H1 (cell line): ENCODE data around the gene TNFRSF8. TPM values are rescaled to one million over a fixed set of nuclear protein-coding genes. Genes with fewer than 3 reads are reported as not detected.

ENCODE experiments used
- CTCF ChIA-PET: fragments of 300-600 bp; sonication (Branson Sonifier 250); formaldehyde crosslinking; loops from one replicate; lab custom pipeline; 2021; ENCODE audit not compliant: partially characterized antibody; lab: Charles Lee
- POLR2A ChIA-PET: fragments of 300-600 bp; sonication (Branson Sonifier 250); formaldehyde crosslinking; loops from one replicate; lab custom pipeline; 2021; ENCODE audit warnings: inconsistent platforms; ENCODE audit not compliant: partially characterized antibody; lab: Charles Lee
- DNase-seq, 2 experiments: peaks; one replicate each; pipeline versions ENCODE4 v3.0.0 to v3.0.0-alpha.2; 2010 to 2022; ENCODE audit warnings: low spot score in 2 of 2, low read depth in 1 of 2, mixed read lengths in 1 of 2
- FAIRE-seq: peaks from 2 replicates; lab custom pipeline; 2011; peaks lifted over from hg19 to GRCh38; lab: Jason Lieb, UNC
- H2AFZ ChIP-seq: 2 replicates; pipeline ENCODE4 v1.8.1; 2012; ENCODE audit warnings: low read length, inconsistent platforms
- H2AK5ac ChIP-seq: 2 replicates; pipeline ENCODE4 v1.6.1; 2013; ENCODE audit warnings: low read depth, low read length
- H2BK120ac ChIP-seq: replicated peaks from 2 replicates; pipeline ENCODE3; 2013; ENCODE audit warnings: low read depth, low read length, inconsistent platforms
- H2BK12ac ChIP-seq: 2 replicates; pipeline ENCODE4 v1.6.1; 2013; ENCODE audit warnings: low read depth, low read length
- H2BK15ac ChIP-seq: 2 replicates; pipeline ENCODE4 v1.6.1; 2013; ENCODE audit warnings: low read length
- H2BK20ac ChIP-seq: 2 replicates; pipeline ENCODE4 v1.6.1; 2013; ENCODE audit warnings: low read length
- H2BK5ac ChIP-seq: 2 replicates; pipeline ENCODE4 v1.6.1; 2013; ENCODE audit warnings: low read depth, low read length
- H3K14ac ChIP-seq: 2 replicates; pipeline ENCODE4 v1.6.1; 2013; ENCODE audit warnings: inconsistent platforms; ENCODE audit not compliant: insufficient read length
- H3K18ac ChIP-seq: 2 replicates; pipeline ENCODE4 v1.6.1; 2013; ENCODE audit warnings: low read length; ENCODE audit errors: extremely low read depth
- H3K23ac ChIP-seq: 2 replicates; pipeline ENCODE4 v1.6.1; 2013; ENCODE audit warnings: inconsistent platforms; ENCODE audit not compliant: insufficient read length
- H3K23me2 ChIP-seq: 2 replicates; pipeline ENCODE4 v1.6.1; 2013; ENCODE audit warnings: low read depth, low read length
- H3K27ac ChIP-seq: 2 replicates; pipeline ENCODE4 v1.6.1; 2011; ENCODE audit warnings: low read depth, low read length, inconsistent platforms
- H3K27me3 ChIP-seq, 4 experiments: replicated peaks in 1 of 4; 1 replicate in 1 of 4; 2 replicates in 3 of 4; pipeline versions ENCODE4 v1.6.1 to v1.8.1; 2011 to 2013; ENCODE audit warnings: low read length in 3 of 4, mild to moderate bottlenecking in 3 of 4, inconsistent platforms in 2 of 4, mixed read lengths in 2 of 4, moderate library complexity in 1 of 4; ENCODE audit not compliant: control insufficient read depth in 3 of 4, insufficient read depth in 3 of 4; ENCODE audit errors: extremely low read depth in 1 of 4
- H3K36me3 ChIP-seq, 4 experiments: 2 replicates each; pipeline versions ENCODE4 v1.6.1 to v1.8.1; 2011 to 2013; ENCODE audit warnings: mild to moderate bottlenecking in 4 of 4, low read length in 3 of 4, moderate library complexity in 2 of 4, control low read depth in 1 of 4, inconsistent platforms in 1 of 4; ENCODE audit not compliant: insufficient read depth in 4 of 4, control insufficient read depth in 2 of 4
- H3K4ac ChIP-seq: replicated peaks from 2 replicates; pipeline ENCODE3; 2013; ENCODE audit warnings: low read length, low read depth, mixed read lengths, inconsistent platforms; ENCODE audit not compliant: insufficient read length
- H3K4me1 ChIP-seq, 4 experiments: replicated peaks in 1 of 4; 1 replicate in 1 of 4; 2 replicates in 3 of 4; pipeline versions ENCODE4 v1.6.1 to v1.8.1; 2011 to 2013; ENCODE audit warnings: low read length in 3 of 4, inconsistent platforms in 2 of 4, mixed read lengths in 1 of 4; ENCODE audit not compliant: insufficient read depth in 4 of 4, control insufficient read depth in 3 of 4
- H3K4me2 ChIP-seq, 2 experiments: 2 replicates each; pipeline versions ENCODE4 v1.6.1 to v1.8.1; 2011 to 2013; ENCODE audit warnings: low read depth in 2 of 2, low read length in 2 of 2, control low read depth in 1 of 2, inconsistent platforms in 1 of 2, mild to moderate bottlenecking in 1 of 2; ENCODE audit not compliant: insufficient read depth in 1 of 2
- H3K4me3 ChIP-seq, 4 experiments: fragments of 200-600, 300-600 bp in 1 of 4; sonication (generic), shearing (Covaris generic), sonication (Bioruptor Twin) in 1 of 4; 2 replicates each; pipeline versions ENCODE4 v1.5.1 to v1.8.1; 2011 to 2016; ENCODE audit warnings: low read length in 4 of 4, low read depth in 3 of 4, control low read depth in 2 of 4, inconsistent platforms in 2 of 4, mild to moderate bottlenecking in 2 of 4, mixed read lengths in 1 of 4, moderate library complexity in 1 of 4; ENCODE audit not compliant: insufficient read depth in 2 of 4; ENCODE audit errors: extremely low read depth in 1 of 4
- H3K56ac ChIP-seq: replicated peaks from 2 replicates; pipeline ENCODE3; 2013; ENCODE audit warnings: low read depth, mild to moderate bottlenecking, mixed read lengths, low read length, inconsistent platforms; ENCODE audit not compliant: insufficient read length
- H3K79me1 ChIP-seq: 2 replicates; pipeline ENCODE4 v1.6.1; 2013; ENCODE audit warnings: low read depth, low read length, control low read depth
- H3K79me2 ChIP-seq, 2 experiments: 2 replicates each; pipeline versions ENCODE4 v1.6.1 to v1.8.1; 2012 to 2013; ENCODE audit warnings: low read length in 2 of 2, mild to moderate bottlenecking in 2 of 2, inconsistent platforms in 1 of 2; ENCODE audit not compliant: insufficient read depth in 2 of 2, control insufficient read depth in 1 of 2
- H3K9ac ChIP-seq, 4 experiments: replicated peaks in 1 of 4; 1 replicate in 1 of 4; 2 replicates in 3 of 4; pipeline versions ENCODE4 v1.6.1 to v1.8.1; 2011 to 2013; ENCODE audit warnings: low read depth in 3 of 4, low read length in 3 of 4, control low read depth in 2 of 4, mild to moderate bottlenecking in 2 of 4, moderate library complexity in 2 of 4, inconsistent platforms in 1 of 4; ENCODE audit errors: extremely low read depth in 1 of 4
- H3K9me3 ChIP-seq, 2 experiments: 2 replicates each; pipeline versions ENCODE4 v1.6.1 to v1.8.1; 2012 to 2013; ENCODE audit warnings: mild to moderate bottlenecking in 2 of 2, moderate library complexity in 2 of 2, control low read depth in 1 of 2, inconsistent platforms in 1 of 2, low read depth in 1 of 2, low read length in 1 of 2, mixed read lengths in 1 of 2; ENCODE audit not compliant: insufficient read depth in 2 of 2
- H4K20me1 ChIP-seq, 2 experiments: replicated peaks in 1 of 2; 2 replicates each; pipeline versions ENCODE3 to v1.8.1; 2011 to 2013; ENCODE audit warnings: inconsistent platforms in 2 of 2, low read length in 2 of 2, mild to moderate bottlenecking in 1 of 2; ENCODE audit not compliant: insufficient read depth in 2 of 2, control insufficient read depth in 1 of 2
- H4K5ac ChIP-seq: 2 replicates; pipeline ENCODE4 v1.6.1; 2013; ENCODE audit warnings: low read length, low read depth, mixed read lengths, inconsistent platforms; ENCODE audit not compliant: insufficient read length
- H4K8ac ChIP-seq: 2 replicates; pipeline ENCODE4 v1.8.0; 2013; ENCODE audit warnings: mild to moderate bottlenecking, moderate library complexity, low read length, inconsistent platforms; ENCODE audit not compliant: insufficient read depth; ENCODE audit errors: extremely low read depth
- H4K91ac ChIP-seq: replicated peaks from 2 replicates; pipeline ENCODE3; 2013; ENCODE audit warnings: low read length, mixed read lengths, inconsistent platforms; ENCODE audit not compliant: insufficient read length
- CTBP2 ChIP-seq: IDR thresholded peaks from 2 replicates; pipeline ENCODE4 v1.7.0; 2011; ENCODE audit warnings: borderline replicate concordance, mild to moderate bottlenecking, moderate library complexity, mixed read lengths, low read length; ENCODE audit not compliant: insufficient read depth, insufficient read length
- EP300 ChIP-seq, 2 experiments: IDR thresholded peaks; 1 replicate in 1 of 2; 2 replicates in 1 of 2; pipeline ENCODE4 v1.6.1; 2011 to 2012; ENCODE audit warnings: low read depth in 2 of 2, low read length in 2 of 2, mild to moderate bottlenecking in 2 of 2, borderline replicate concordance in 1 of 2, inconsistent platforms in 1 of 2, moderate library complexity in 1 of 2
- RFX5 ChIP-seq: IDR thresholded peaks from 2 replicates; pipeline ENCODE4 v1.6.1; 2011; ENCODE audit warnings: low read depth, low read length, improper control_type of control experiment, borderline replicate concordance
- TEAD4 ChIP-seq: IDR thresholded peaks from 2 replicates; pipeline ENCODE4 v1.6.1; 2012; ENCODE audit warnings: low read depth, low read length, inconsistent platforms, mixed read lengths
- WGBS, 2 experiments: shearing (Covaris generic) in 1 of 2; methylation state at CpG; one replicate each; pipeline versions ENCODE4 v1.1.6 to v1.1.7; 2013 to 2015; ENCODE audit warnings: low lambda C conversion rate in 2 of 2, mixed read lengths in 2 of 2, inconsistent platforms in 1 of 2, low coverage in 1 of 2, missing lambda C conversion rate in 1 of 2; ENCODE audit not compliant: insufficient replicate concordance in 2 of 2, insufficient coverage in 1 of 2, insufficient read length in 1 of 2; ENCODE audit errors: extremely low coverage in 1 of 2, missing lambda C conversion rate in 1 of 2; 5-methylcytosine and 5-hydroxymethylcytosine counted together
- polyA plus RNA-seq, 7 experiments: library from polyadenylated mRNA; depleted of rRNA in 3 of 7; stranded (reverse) in 5 of 7; unstranded in 2 of 7; fragments of >200 nt in 5 of 7; fragments of 200-250 nt in 2 of 7; gene quantifications; 1 replicate in 5 of 7; 2 replicates in 1 of 7; 4 replicates in 1 of 7; pipeline versions ENCODE4 v1.2.1 to v1.2.3, GENCODE V29; 2011 to 2013; ENCODE audit warnings: missing spikeins in 2 of 7, mixed read lengths in 2 of 7
- total RNA-seq: library from RNA; stranded (reverse); fragmentation: NEBNext Ultra II Directional; extraction: Animal tissue kit (Norgen Biotek cat#: 25700); gene quantifications from 2 replicates; pipeline ENCODE4 v1.2.1, GENCODE V29; 2021

Gene TNFRSF8
- total and polyA plus RNA-seq, 2 of the 8 experiments (the other 6 are each of a cell fraction or from before 2014, with no cell fraction given): 23.2 to 32.7 TPM

- H3K4ac ChIP-seq: peak overlapping the region; percentile 3
- H3K36me3 ChIP-seq: no peaks in the 10 kb centered on the region
- H4K91ac ChIP-seq: peak overlapping the region; percentile 22
- H4K20me1 ChIP-seq: peaks cover 0 to 4% of the 10 kb centered on the region in 2 experiments
- no peak overlapping the region for H3K9ac ChIP-seq
- no peak overlapping the region for H2BK120ac ChIP-seq
- H3K56ac ChIP-seq: no peak overlapping the region
- peak overlapping the region; percentile 96; the same call in 1 of the 2 replicates for H2AK5ac ChIP-seq
- H3K14ac ChIP-seq: no peak overlapping the region
- H3K79me1 ChIP-seq: peaks cover 7% of the 10 kb centered on the region
- peaks cover under 1% of the 10 kb centered on the region; the same call in 1 of the 2 replicates for H3K23me2 ChIP-seq
- peaks cover 0 to under 1% (median 0%) of the 10 kb centered on the region in 4 experiments; a peak in 1 of 7 replicates for H3K27me3 ChIP-seq
- H3K4me1 ChIP-seq: peaks cover 12 to 24% (median 20%) of the 10 kb centered on the region in 4 experiments
- no peak for DNase-seq
- FAIRE-seq: no peak
- H4K8ac ChIP-seq: no peak overlapping the region
- H3K23ac ChIP-seq: no peak overlapping the region
- H2BK20ac ChIP-seq: peak overlapping the region; percentile 43; the same call in 1 of the 2 replicates
- CTCF ChIA-PET: interaction anchor here (2.0 to 7.3 kb wide), 3 partner anchors 9 to 38 kb away, joined by 5 to 59 read pairs (median 15); no protein-coding TSS in a partner anchor
- H3K18ac ChIP-seq: no peak overlapping the region
- no peak for TF ChIP-seq CTBP2
- no peak for TF ChIP-seq RFX5
- no peak for TF ChIP-seq TEAD4
- no peak for TF ChIP-seq EP300 (IDR thresholded peaks at IDR 0.05; ENCODE audit: borderline replicate concordance in 1 of 2, low read depth in 2 of 2, low read length in 2 of 2)
- POLR2A ChIA-PET: interaction anchor here (6.1 kb wide), 1 partner anchor 161 kb away, joined by 31 read pairs; no protein-coding TSS in a partner anchor
- peak overlapping the region; percentile 44 for H4K5ac ChIP-seq
- H3K4me3 ChIP-seq: no peak overlapping the region
- peaks cover 0 to 39% of the 10 kb centered on the region in 2 experiments; a peak in 2 of 4 replicates for H3K79me2 ChIP-seq
- H2BK12ac ChIP-seq: peak overlapping the region; percentile 85; the same call in 1 of the 2 replicates
- 77% methylated on average over 10 of the region's 10 CpGs; no CpG with 5 or more reads in 1 of the 2 experiments for WGBS, 2 experiments
- no peak overlapping the region for H2BK15ac ChIP-seq
- no peak overlapping the region for H3K27ac ChIP-seq
- H2AFZ ChIP-seq: no peak overlapping the region
- no peak overlapping the region for H3K4me2 ChIP-seq
- no peak overlapping the region; the same call in 1 of the 2 replicates for H2BK5ac ChIP-seq
- H3K9me3 ChIP-seq: no peaks in the 10 kb centered on the region
These were observed 6.6 kb downstream of the TNFRSF8 start for GRCh38 chr1:12069623-12070244.
